ENCODE measurements around the gene RPL22L1.

RPL22L1 gene

GRCh38 chr3:170840291-170840859 is 29.6 kb downstream of the RPL22L1 start:
- H3K9me3 ChIP-seq (ENCODE audit: insufficient read depth, low read length, severe bottlenecking) = no peaks in the 10 kb centered on the region

GRCh38 chr3:170839518-170840100 is 30.4 kb downstream of the RPL22L1 start:
- DNase-seq = no peak
- H3K79me2 ChIP-seq (ENCODE audit: insufficient read depth, low read length) = no peaks in the 10 kb centered on the region
- ATAC-seq (ENCODE audit: insufficient read depth, low read depth) = no peak
- H3K36me3 ChIP-seq (ENCODE audit: insufficient read depth, low read length) = no peaks in the 10 kb centered on the region
- H3K9ac ChIP-seq (ENCODE audit: low read depth, low read length) = no peak overlapping the region
- no peaks in the 10 kb centered on the region for H4K20me1 ChIP-seq (ENCODE audit: insufficient read depth, low read length)
- H3K27ac ChIP-seq (ENCODE audit: low read length) = no peak overlapping the region
- H3K9me3 ChIP-seq (ENCODE audit: insufficient read depth, low read length, severe bottlenecking) = no peaks in the 10 kb centered on the region
- no peak overlapping the region for H2AFZ ChIP-seq (ENCODE audit: low read depth, low read length)
- H3K4me1 ChIP-seq (ENCODE audit: insufficient read depth, low read length) = no peaks in the 10 kb centered on the region
- H3K4me3 ChIP-seq (ENCODE audit: low read depth in 1 of 2, low read length in 2 of 2) = no peak overlapping the region
- TF ChIP-seq CTCF (IDR thresholded peaks at IDR 0.05; ENCODE audit: borderline replicate concordance, extremely low read depth, low read length, poor library complexity, severe bottlenecking) (no peak), EZH2 (IDR thresholded peaks at IDR 0.05; ENCODE audit: borderline replicate concordance, low read depth, low read length, severe bottlenecking) (no peak)
- H3K4me2 ChIP-seq (ENCODE audit: insufficient read depth, low read length) = no peak overlapping the region
- H3K27me3 ChIP-seq (ENCODE audit: insufficient read depth, low read length, poor library complexity) = peaks cover 14% of the 10 kb centered on the region

More at GRCh38 chr3:170840291-170840859, 29.6 kb downstream of the RPL22L1 start:
- DNase-seq (no peak), ATAC-seq (ENCODE audit: insufficient read depth, low read depth) (no peak)
- TF ChIP-seq EZH2 (IDR thresholded peaks at IDR 0.05; ENCODE audit: borderline replicate concordance, low read depth, low read length, severe bottlenecking) (no peak), CTCF (IDR thresholded peaks at IDR 0.05; ENCODE audit: borderline replicate concordance, extremely low read depth, low read length, poor library complexity, severe bottlenecking) (no peak)
- Histone ChIP-seq H3K9ac (ENCODE audit: low read depth, low read length) (no peak overlapping the region), H3K4me3 (ENCODE audit: low read depth in 1 of 2, low read length in 2 of 2) (no peak overlapping the region), H4K20me1 (ENCODE audit: insufficient read depth, low read length) (no peaks in the 10 kb centered on the region), H3K27ac (ENCODE audit: low read length) (no peak overlapping the region), H3K36me3 (ENCODE audit: insufficient read depth, low read length) (no peaks in the 10 kb centered on the region), H3K4me2 (ENCODE audit: insufficient read depth, low read length) (no peak overlapping the region), H3K27me3 (ENCODE audit: insufficient read depth, low read length, poor library complexity) (peaks cover 14% of the 10 kb centered on the region), H2AFZ (ENCODE audit: low read depth, low read length) (no peak overlapping the region), H3K79me2 (ENCODE audit: insufficient read depth, low read length) (no peaks in the 10 kb centered on the region), H3K4me1 (ENCODE audit: insufficient read depth, low read length) (no peaks in the 10 kb centered on the region)

GRCh38 chr3:170836491-170836890 is 33.5 kb downstream of the RPL22L1 start:
- Histone ChIP-seq H3K27me3 (ENCODE audit: insufficient read depth, low read length, poor library complexity) (peaks cover 22% of the 10 kb centered on the region), H3K4me2 (ENCODE audit: insufficient read depth, low read length) (no peak overlapping the region), H4K20me1 (ENCODE audit: insufficient read depth, low read length) (no peaks in the 10 kb centered on the region), H2AFZ (ENCODE audit: low read depth, low read length) (no peak overlapping the region), H3K27ac (ENCODE audit: low read length) (no peak overlapping the region), H3K36me3 (ENCODE audit: insufficient read depth, low read length) (no peaks in the 10 kb centered on the region), H3K9me3 (ENCODE audit: insufficient read depth, low read length, severe bottlenecking) (no peaks in the 10 kb centered on the region), H3K9ac (ENCODE audit: low read depth, low read length) (no peak overlapping the region), H3K79me2 (ENCODE audit: insufficient read depth, low read length) (no peaks in the 10 kb centered on the region), H3K4me3 (ENCODE audit: low read depth in 1 of 2, low read length in 2 of 2) (no peak overlapping the region), H3K4me1 (ENCODE audit: insufficient read depth, low read length) (no peaks in the 10 kb centered on the region)
- no peak for DNase-seq
- ATAC-seq (ENCODE audit: insufficient read depth, low read depth) = no peak
- TF ChIP-seq EZH2 (IDR thresholded peaks at IDR 0.05; ENCODE audit: borderline replicate concordance, low read depth, low read length, severe bottlenecking) = no peak
- TF ChIP-seq CTCF (IDR thresholded peaks at IDR 0.05; ENCODE audit: borderline replicate concordance, extremely low read depth, low read length, poor library complexity, severe bottlenecking) = no peak

Data from DND-41 (cell line).